GM21526 (cell line): ENCODE measurements around the gene MYF6.

ENCODE experiments used
- ATAC-seq: cut with Tn5 transposase; IDR thresholded peaks from one replicate; pipeline ENCODE4 v1.9.1; 2021; ENCODE audit warnings: moderate library complexity; ENCODE audit not compliant: unreplicated experiment, low FRiP score

The MYF6 gene

DNA sequence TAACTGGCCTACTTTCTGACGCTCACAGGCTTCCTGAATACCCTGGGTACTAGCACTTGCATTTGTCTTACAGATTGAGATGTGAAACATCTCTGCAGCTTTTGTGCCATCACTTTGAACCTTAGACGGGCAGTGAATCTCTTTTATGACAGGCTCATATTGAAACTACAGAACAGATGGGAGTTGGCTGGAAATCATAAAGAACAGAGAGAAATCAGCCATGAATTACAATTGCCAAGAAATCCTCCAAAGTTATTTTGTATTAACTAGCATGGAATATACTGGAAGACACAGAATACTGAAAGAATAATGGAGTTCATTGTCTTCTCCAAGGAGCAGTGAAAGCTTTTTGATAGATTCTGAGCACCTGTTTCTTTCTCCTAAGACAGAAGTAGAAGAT lies 42.0 kb downstream of the MYF6 start:
- ATAC-seq = no peak

DNA sequence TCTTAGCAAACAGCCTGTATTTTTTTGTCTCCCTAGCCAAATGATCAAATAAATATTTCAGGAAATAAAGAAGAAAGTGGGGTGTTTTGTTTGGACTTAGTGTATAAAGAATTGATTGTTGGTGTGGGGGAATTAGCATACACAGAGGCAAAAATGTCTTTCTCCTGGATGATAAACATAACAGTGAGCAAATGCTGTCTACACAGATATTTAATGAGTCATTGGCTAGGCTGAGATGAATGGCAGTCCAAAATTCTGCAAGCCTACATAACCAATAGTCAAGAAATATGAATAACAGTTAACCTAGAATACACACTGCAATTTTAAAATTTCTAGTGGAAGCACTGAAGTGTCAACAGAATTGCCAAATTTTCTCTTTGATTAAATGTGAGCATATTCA lies 45.0 kb downstream of the MYF6 start:
- no peak for ATAC-seq

DNA sequence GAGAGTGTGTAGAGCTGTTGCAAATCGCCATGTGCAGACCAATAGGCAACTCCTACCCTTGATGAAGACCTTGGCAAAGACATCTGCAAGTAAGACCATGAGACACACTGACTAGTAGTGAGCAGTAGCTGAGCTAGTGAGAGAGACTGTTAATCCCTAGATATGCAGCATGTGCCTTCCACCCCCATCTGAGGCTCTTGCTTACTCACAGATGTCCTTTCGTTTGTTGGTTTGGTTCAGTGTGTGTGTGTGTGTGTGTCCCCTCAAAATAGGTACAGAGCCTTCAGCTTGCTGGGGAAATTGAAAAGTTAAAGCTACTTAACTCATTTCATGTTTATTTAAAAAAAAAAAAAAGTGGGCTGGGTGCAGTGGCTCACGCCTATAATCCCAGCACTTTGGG lies 46.8 kb downstream of the MYF6 start:
- no peak for ATAC-seq

- no peak for ATAC-seq
Observed at GRCh38 chr12:80756875-80757274, 49.4 kb downstream of the MYF6 start.
